ENCODE results near the gene EGLN1. TPM values are rescaled to one million over a fixed set of nuclear protein-coding genes. Genes with fewer than 3 reads are reported as not detected.
"Not testable (repeated sequence)": the region's sequence is repeated elsewhere in the genome, so short reads cannot be mapped to it uniquely, and the experiment has no call there.

The EGLN1 gene
- total RNA-seq, 1 donor from 2014 or later = 50.7 TPM

DNA sequence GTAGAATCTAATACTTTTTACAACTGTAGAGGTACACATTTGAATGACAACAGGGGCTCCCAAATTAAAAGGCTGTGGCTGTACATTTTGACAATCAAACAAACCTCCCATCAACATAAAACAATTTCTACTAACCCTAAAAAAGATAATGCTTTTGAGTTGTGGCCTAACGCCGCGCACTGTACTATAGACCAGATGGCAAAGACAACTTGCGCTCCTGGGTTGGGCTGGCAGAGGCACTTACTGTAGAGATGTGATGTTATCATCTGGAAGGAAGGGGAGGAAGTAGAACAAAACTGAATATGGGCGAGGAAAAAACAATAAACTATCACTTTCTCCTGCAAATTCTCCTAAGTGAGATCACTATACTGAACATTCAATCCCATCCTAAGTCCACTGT, 57.9 kb downstream of the EGLN1 start:
- DNase-seq (ENCODE audit: low read depth in 2 of 2) = no peak

DNA sequence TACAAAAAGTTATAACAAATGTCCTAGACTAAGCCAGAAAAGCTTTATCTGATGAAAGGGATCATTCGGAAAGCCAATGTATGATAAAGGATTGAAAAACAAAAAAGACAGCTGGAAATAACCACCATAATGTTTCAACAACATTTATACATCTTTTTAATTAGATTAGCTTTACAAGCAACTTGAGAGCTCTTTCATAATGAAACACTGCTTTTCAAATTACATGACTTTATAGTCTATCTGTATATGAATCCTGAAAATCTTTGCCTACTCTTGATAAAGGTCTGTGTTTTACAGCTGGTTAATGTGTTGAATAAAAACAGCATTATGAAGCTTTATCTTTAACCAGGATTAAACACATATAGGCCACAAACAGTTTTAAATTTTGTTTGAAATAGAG, 58.5 kb downstream of the EGLN1 start:
- no peak for DNase-seq (ENCODE audit: low read depth in 2 of 2)

DNA sequence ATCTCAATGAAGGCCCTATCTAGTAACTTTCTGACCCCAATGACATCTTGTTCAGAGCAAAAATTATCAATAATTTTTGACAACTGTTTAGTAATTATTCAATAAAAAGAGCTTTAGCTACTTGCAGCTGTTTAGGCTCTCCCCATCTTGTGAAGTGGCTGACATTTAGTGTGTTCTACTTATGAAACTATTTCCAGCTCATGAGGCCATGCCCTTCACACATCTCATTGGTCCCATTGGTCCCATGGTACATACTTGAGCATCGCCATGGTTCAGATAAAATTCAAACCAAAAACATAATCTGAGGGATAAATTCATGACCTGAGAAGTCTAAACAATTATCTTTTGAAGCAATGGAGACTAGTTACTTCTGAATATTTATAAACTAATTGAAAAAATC, 59.8 kb downstream of the EGLN1 start:
- DNase-seq (ENCODE audit: low read depth in 2 of 2) = no peak

DNA sequence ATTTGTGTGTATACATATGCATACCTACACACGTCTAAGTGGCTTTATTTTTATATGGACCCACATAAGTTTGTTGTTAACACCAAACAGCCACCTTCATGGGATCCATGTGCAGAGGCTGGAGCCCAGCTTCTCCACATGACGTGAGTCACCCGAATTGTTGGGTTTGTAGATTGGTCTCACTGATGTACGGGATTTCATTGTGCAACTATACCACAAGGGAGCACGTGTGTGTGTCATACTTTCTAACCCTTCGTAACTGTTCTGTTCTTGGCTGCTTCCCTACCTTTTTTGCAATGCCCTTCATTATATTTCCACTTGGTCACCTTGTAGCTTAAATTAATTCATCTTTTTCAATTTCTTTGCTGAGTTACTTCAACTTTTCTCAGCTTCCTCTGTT, 63.0 kb downstream of the EGLN1 start:
- DNase-seq (ENCODE audit: low read depth in 2 of 2) = no peak

DNA sequence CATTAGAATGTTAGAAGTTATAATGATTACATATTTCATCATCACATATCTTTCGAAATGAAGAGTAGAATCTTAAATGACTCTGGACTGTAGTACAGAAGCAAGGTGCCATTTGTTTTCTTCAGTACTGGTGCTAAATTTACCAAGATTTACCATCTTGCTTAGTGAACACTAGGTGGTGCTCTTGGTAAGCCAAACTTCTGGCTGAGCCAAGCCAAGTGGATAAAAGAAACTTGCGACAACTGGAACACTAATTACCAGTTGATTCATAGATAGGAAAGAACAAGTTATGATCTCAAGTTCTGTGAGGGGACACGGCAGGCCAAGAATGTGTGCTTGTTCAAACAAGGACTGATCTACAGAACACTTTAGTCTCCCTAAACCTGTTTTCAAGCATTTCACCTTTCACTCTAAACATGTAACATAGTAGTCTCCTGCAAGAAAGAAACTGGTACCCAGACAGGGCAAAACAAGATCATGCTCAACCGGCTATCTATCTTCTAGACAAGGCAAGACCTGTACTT, 64.2 kb downstream of the EGLN1 start:
- peak; percentile 50 to 77 for DNase-seq (ENCODE audit: low read depth in 2 of 2)

DNA sequence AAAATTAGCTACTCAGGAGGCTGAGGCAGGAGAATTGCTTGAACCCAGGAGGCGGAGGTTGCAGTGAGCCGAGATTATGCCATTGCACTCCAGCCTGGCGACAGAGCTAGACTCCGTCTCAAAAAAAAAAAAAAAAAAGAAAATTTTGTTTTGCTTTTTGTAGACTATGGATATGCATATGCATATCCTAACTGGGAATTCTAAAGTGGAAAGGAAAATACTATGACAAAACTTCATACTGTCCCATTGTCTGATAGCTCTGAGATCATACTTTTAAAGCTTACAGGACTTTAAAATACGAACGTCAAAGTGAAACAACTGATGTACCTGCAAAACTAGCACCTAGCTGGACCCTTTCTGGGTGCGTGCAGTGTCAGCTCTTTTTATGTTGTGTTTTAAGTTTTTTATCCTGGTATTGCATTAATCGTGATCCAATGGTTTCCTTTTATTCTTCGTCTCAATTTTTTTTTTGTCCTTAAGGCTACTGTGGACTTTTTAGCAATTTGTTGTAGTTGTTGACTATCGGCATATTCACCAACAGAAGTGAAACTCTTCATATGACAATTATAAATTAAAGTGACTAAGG, 64.8 kb downstream of the EGLN1 start:
- DNase-seq (ENCODE audit: low read depth in 2 of 2) = no peak

DNA sequence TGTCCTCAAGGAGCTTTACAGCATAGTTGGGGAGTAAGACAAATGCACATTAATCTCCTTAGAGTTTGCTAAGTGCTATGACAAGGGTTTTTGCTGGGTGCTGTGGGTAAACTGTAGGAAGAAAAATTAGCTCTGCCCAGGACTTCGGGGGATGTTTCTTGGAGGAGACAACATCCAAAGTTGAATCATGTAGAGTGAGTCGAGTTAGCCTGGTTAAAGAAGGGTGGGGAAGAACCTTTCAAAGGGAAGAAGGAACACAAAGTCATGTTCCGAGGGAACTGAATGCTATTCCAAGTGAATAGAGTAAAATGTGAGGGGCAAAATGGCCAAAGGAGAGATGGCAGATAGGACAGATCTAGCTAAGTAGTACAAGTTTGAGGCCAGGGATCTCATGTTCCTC, 66.9 kb downstream of the EGLN1 start:
- no peak for DNase-seq (ENCODE audit: low read depth in 2 of 2)

DNA sequence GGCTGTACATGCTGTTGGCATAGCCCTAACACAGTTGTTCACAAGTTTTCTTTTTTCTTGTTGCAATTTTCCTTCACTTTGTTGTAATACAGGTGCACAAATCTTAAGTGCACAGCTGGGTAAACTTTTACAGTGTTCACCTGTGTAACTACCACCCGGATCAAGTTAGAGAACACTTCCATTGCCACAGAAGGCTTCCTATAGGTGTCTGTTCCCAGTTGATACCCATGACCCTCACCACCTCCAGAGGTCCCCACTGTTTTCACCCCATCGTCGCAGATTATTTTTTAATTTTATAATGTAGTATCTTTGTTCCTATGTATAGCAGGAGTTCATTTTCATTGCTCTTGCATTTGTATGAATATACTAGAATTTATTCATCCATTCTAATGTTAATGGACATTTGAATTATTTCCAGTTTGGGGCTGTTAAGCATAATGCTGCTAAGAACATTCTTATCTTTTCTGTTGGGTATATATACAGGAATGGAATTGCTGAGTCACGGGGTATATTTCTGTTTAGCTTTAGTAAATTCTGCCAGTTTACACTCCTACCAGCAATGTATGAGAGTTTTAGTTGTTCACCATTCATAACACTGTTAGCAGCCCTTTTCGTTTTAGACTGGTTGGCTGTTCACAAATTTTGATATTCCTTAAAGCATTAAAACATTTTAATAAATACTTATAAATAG, 67.6 kb downstream of the EGLN1 start:
- no peak for DNase-seq (ENCODE audit: low read depth in 2 of 2)

DNA sequence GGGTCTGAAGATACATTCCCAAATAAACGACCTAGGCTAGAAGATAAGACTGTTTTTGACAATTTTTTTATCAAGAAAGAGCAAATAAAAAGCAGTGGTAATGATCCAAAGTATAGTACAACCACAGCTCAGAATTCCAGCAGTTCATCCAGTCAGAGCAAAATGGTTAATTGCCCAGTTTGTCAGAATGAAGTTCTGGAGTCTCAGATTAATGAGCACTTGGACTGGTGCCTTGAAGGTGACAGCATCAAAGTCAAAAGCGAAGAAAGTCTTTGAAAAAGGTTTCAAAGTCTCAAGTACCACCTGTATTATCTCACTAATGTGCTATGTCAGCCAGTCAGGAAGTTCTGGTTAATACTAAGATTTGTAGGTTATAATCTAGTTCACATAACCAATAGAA, 69.0 kb downstream of the EGLN1 start:
- DNase-seq (ENCODE audit: low read depth in 2 of 2) = no peak

DNA sequence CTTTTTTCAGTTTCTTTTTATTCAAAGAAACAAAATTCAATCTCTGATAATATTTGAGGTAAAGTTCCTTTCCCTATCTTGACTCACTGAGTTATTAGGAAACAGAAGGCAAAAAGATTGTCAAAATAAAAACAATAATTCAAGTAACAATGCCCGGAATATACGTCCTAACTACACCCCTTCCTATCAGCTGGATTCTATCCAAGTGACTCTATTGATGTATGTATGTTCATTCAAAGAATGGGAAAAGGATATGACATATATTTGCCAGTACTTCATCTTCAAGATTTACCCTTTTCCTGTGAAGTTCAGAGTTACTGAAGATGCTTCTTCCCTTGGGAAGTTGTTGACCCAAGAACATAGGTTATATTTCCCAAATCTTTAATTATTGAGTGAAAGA, 70.3 kb downstream of the EGLN1 start:
- DNase-seq (ENCODE audit: low read depth in 2 of 2) = peak; percentile 59 to 92

DNA sequence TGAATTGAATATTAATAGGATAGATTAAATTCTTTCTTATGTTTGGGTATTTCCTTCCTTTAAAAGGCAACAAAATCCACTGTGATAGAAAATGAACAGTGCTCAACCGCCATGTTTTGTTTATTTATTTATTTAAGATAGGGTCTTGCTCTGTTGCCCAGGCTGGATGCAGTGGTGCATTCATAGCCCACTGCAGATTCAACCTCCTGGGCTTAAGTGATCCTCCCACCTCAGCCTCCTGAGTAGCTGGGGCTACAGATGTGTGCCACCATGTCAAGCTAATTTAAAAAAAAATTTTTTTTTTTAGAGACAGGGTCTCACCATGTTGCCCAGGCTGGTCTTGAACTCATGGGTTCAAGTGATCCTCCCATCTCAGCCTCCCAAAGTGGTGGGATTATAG, 73.2 kb downstream of the EGLN1 start:
- not testable (repeated sequence) for DNase-seq (ENCODE audit: low read depth in 2 of 2)

DNA sequence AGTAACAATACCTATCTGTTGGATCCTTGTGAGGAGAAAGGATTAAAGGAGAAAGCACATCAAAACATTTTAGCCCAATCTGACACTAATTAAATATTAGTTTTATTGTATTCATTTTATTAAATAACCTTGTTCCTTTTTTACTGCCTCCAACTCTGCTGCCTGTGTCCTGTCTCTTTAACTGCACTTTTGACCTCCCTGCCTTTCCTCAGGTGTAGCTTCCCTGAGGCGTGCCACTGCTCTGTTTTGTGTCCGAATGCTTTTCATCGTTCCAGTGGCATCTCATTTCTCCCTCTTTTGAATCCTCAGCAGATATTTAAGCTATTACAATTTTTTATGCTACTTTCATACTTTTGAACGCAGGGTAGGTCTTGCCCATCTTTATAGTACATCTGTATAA, 73.6 kb downstream of the EGLN1 start:
- no peak for DNase-seq (ENCODE audit: low read depth in 2 of 2)

DNA sequence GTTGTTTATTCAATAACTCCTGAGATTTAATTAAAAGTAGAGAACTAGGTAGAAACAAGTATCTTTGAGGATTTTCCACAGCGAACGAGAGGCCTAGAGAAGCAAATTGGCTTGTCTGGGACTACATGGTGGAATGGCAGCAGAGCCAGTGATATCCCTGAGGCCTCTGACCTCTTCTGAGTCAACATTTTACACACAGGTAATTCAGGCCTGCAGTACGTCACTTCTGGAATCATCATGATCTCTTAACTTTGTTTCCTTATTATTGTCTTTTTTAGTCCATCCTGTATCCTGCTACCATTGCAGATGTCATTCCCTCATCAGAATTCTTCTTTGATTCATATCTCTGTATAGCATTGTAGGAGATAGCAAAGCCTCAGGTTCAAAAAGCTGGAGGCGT, 74.1 kb downstream of the EGLN1 start:
- no peak for DNase-seq (ENCODE audit: low read depth in 2 of 2)

DNA sequence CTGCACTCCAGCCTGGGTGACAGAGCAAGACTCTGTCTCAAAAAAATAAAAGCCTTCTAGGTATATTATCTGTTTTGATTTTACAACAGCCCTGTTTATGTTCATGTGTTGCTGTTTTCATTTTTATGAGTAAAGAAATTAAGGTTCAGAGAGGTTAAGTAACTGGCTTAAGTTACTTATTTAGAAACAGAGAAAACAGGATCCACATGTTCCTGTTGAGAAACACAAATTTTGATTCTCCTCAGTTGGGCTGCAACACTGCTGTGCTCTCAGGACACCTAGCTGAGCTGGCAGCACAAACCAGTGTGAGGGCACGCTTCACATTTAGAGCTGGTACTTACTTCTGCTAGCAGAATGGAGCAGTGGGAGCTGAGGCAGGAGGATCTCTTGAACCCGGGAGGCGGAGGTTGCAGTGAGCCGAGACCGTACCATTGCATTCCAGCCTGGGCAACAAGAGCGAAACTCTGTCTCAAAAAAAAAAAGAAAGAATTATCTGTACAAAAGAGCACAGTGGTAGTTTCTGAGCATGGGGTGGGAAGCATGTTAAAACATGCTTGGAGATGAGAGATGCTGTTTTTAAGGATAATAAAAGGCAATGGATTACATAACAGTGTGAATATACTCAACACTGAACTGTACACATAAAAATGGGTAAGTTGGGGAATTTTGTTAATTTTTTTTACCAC, 81.6 kb downstream of the EGLN1 start:
- DNase-seq (ENCODE audit: low read depth in 2 of 2) = no peak

DNA sequence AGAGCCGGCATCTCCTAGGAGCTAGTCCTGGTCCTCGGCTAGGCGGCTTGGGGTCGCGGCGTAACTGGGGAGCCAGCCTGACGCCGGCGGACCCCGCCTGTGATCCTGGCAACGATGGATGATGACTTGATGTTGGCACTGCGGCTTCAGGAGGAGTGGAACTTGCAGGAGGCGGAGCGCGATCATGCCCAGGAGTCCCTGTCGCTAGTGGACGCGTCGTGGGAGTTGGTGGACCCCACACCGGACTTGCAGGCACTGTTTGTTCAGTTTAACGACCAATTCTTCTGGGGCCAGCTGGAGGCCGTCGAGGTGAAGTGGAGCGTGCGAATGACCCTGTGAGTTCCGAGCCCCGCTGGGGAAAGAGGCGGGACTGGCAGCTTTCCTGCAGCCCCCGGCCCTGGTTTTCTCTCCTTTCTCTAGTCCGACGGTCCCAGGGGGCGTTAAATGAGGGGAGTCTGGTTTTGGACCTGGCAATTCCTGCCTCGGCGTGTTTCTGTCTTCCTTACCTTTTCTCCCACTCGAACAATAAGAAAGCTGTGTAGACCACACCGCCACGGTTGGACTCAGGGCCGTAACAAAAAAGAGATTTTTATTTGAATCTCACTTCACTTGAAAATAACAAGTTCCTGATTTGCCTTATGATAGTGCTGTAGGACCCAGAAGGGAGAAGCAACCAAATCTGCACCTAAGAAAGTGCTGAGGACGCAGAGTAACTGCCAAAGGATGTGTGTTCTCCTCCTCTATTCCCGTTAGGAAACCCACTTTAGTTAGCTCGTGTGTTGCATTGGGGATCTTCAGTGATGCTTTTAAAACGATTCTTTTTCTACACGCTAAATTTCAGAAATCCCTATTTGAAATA, 83.6 kb downstream of the EGLN1 start, which contains the start of gene SPRTN:
TSS of gene SPRTN (plus strand) at position 24 of the 859 bp plus-strand sequence. CDS start at position 115, 91 bp downstream.
- DNase-seq (ENCODE audit: low read depth in 2 of 2) = no peak

DNA sequence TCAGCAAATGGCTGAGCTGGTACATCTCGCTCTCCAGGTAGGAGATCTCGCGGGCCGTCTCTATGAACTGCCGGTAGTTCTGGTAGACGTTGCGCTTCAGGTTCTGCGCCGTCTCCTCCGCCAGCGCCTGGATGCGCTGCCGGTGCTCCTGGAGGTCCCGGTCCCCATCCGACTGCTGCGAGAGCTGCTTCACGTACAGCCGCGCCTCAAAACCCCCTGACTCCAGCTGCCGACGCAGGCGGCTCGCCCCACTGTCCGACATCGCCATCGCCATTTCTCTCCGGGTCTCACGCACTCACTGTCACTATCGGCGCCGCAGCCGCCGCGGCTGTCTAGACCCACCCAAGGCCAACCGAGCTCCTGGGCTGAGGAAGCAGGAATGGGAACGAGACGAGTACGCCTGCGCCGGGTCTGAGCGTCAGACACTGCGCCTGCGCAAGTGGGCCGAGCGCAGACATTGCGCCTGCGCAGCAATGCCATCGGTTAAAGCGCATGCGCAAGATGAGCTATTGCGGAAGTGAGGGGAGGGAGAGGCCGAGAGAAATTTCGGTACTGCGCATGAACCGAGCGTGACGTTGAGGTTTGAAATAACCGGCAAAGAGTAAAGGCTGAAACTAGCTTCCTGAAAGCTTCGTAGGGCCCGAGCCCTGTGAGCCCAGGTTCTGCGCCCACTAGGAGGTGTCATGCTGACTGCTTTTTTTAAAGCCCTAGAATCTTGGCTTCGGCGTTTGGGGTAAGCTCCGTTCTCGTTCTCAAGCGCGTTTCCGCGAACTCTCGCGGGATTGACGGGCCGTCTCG, 84.4 kb downstream of the EGLN1 start, which contains the start of gene EXOC8:
TSS of gene EXOC8 (minus strand) at position 381 of the 798 bp plus-strand sequence. CDS start at position 274, 107 bp downstream.
- peak; percentile 96 to 98 for DNase-seq (ENCODE audit: low read depth in 2 of 2)

DNA sequence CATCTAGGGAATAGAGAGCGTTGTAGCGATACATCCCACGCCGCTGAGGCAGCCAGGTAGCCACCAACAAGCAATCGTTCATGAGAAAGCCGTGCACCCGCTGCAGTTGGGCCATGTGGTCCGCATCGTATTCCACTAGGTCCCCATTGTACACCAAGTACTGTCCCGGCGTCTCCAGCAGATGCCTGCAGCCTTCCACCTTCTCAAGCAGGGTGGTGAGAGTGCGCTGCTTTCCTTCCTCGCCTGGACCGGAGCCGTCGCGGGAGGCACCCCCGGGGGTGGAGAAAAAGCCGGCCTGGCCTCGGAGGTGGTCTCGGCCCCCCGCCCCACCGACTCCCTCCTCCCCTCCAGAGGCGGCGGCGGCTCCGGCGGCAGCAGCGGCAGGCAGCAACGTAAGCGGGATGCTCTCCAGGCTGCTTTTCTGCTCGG, 85.0 kb downstream of the EGLN1 start:
- peak in 1 of 2 donors; percentile 25 for DNase-seq (ENCODE audit: low read depth in 2 of 2)

DNA sequence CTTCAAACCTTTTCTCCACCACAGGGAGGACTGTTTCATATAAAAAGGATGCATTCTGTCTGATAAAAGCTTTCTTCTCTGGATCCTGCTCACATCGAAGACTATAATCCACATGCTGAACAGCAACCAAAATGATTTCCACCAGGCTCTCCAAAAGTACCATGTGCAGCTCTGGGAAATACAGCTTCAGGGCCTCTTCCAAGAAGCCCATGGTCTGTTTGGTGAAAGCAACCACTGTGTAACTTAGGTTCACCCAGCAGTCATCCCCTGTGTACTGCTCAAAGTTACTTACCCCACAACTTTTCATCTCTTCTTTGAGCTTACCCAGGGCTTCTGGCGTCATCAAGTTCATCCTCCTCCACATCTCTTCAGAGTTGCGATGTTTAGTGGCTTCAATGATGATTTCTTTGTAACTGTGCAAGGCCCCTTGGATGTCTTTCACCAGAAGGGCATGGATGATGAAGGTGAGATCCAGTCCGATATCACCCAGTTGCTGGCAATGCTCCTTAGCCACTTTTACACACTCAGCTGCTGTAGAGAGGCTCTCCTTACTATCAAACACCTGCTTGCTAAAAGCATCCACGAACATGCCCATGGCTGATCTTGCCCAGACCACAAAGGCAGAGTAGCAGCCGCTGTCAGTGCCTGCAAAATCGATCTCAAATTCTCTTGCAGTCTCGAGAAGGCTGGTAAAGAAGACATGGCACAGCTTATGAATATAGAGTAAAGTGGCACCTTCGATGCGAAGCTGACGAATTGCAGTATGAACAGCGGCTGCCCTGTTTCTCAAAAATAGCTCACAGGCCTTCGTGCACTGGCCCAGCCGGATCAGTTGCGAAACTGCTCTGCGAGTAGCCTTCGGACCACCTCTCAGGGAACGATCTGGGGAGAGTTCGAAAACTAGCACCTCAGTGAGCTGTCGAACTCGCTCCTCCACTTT, 86.2 kb downstream of the EGLN1 start:
- no peak for DNase-seq (ENCODE audit: low read depth in 2 of 2)

DNA sequence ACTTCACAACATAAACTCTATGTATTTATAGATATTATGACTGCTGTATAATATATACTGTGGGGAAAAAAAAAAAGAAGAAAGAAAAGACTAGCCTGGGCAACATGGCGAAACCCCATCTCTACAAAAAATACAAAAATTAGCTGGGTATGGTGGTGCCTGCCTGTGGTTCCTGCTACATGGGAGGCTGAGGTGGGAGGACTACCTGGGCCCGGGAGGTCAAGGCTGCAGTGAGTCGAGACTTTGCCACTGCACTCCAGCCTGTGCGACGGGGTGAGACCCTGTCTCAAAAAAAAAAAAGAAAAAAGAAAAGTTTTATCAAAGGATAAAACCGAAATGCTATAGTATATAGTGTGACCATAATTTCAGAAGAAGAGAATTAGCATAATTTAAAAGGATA, 87.1 kb downstream of the EGLN1 start:
- DNase-seq (ENCODE audit: low read depth in 2 of 2) = no peak
